Fibroblast of lung (primary cell): ENCODE results near the gene PTDSS2. TPM values are rescaled to one million over a fixed set of nuclear protein-coding genes. Genes with fewer than 3 reads are reported as not detected.

Source experiments
- DNase-seq, 2 donors: peaks; one replicate each; pipeline versions ENCODE4 v3.0.0 to v3.0.0-alpha.2; 2010; ENCODE audit warnings: low read depth in 2 of 2
- H2AFZ ChIP-seq: 2 replicates; pipeline ENCODE4 v1.5.1; 2012; ENCODE audit warnings: low read length, control low read depth, inconsistent platforms
- H3K27ac ChIP-seq: 2 replicates; pipeline ENCODE4 v1.5.1; 2011; ENCODE audit warnings: low read length, control low read depth; ENCODE audit not compliant: insufficient read depth
- H3K27me3 ChIP-seq: 2 replicates; pipeline ENCODE4 v1.5.1; 2011; ENCODE audit warnings: mild to moderate bottlenecking, low read length; ENCODE audit not compliant: control insufficient read depth, insufficient read depth
- H3K36me3 ChIP-seq: 2 replicates; pipeline ENCODE4 v1.5.1; 2011; ENCODE audit warnings: low read length; ENCODE audit not compliant: control insufficient read depth, insufficient read depth
- H3K4me1 ChIP-seq: 2 replicates; pipeline ENCODE4 v1.5.1; 2011; ENCODE audit warnings: low read length; ENCODE audit not compliant: control insufficient read depth, insufficient read depth; ENCODE audit errors: extremely low read depth
- H3K4me2 ChIP-seq: 2 replicates; pipeline ENCODE4 v1.5.1; 2011; ENCODE audit warnings: low read length, control low read depth; ENCODE audit not compliant: insufficient read depth; ENCODE audit errors: extremely low read depth
- H3K4me3 ChIP-seq, 4 experiments: fragments of 200-600 bp in 1 of 4; sonication (generic) in 1 of 4; replicated peaks in 1 of 4; 2 replicates each; pipeline ENCODE4 v1.5.1; 2011 to 2016; ENCODE audit warnings: low read length in 4 of 4, low read depth in 3 of 4, mild to moderate bottlenecking in 3 of 4, control low read depth in 2 of 4, inconsistent platforms in 1 of 4, mixed read lengths in 1 of 4; ENCODE audit not compliant: insufficient read depth in 1 of 4; ENCODE audit errors: control extremely low read depth in 1 of 4
- H3K79me2 ChIP-seq: 2 replicates; pipeline ENCODE4 v1.5.1; 2012; ENCODE audit warnings: mild to moderate bottlenecking, low read length, inconsistent platforms; ENCODE audit not compliant: control insufficient read depth, insufficient read depth
- H3K9ac ChIP-seq: 2 replicates; pipeline ENCODE4 v1.5.1; 2011; ENCODE audit warnings: mild to moderate bottlenecking, low read length, control low read depth; ENCODE audit not compliant: insufficient read depth
- H3K9me3 ChIP-seq: 2 replicates; pipeline ENCODE4 v1.5.1; 2012; ENCODE audit warnings: low read depth, low read length; ENCODE audit not compliant: control insufficient read depth, insufficient read depth
- H4K20me1 ChIP-seq: 2 replicates; pipeline ENCODE4 v1.5.1; 2011; ENCODE audit warnings: low read length; ENCODE audit not compliant: control insufficient read depth, insufficient read depth; ENCODE audit errors: extremely low read depth
- CTCF ChIP-seq, 2 donors: IDR thresholded peaks in 1 of 2; conservative IDR thresholded peaks in 1 of 2; 1 replicate in 1 of 2; 2 replicates in 1 of 2; pipeline ENCODE4 v1.5.1; 2011 to 2012; ENCODE audit warnings: low read length in 2 of 2, control low read depth in 1 of 2, inconsistent platforms in 1 of 2, low read depth in 1 of 2, mild to moderate bottlenecking in 1 of 2
- EZH2 ChIP-seq: IDR thresholded peaks from 2 replicates; pipeline ENCODE4 v1.5.1; 2012; ENCODE audit warnings: low read length, control low read depth, mild to moderate bottlenecking; ENCODE audit errors: missing control alignments
- polyA plus RNA-seq, 2 donors: library from polyadenylated mRNA; depleted of rRNA in 1 of 2; stranded (reverse) in 1 of 2; unstranded in 1 of 2; fragments of >200 nt; gene quantifications; 2 replicates each; pipeline ENCODE4 v1.2.1, GENCODE V29; 2011 to 2012; ENCODE audit warnings: missing spikeins in 1 of 2
- total RNA-seq: library from RNA; depleted of rRNA; stranded (reverse); fragments of >200 nt; gene quantifications from 2 replicates; pipeline ENCODE4 v1.2.1, GENCODE V29; 2014

The PTDSS2 gene
- total and polyA plus RNA-seq, 2 donors (not counting 1 experiment from before 2014, with no cell fraction given) = 17.4 to 36.7 TPM

- Histone ChIP-seq H4K20me1 (no peaks in the 10 kb centered on the region), H3K9me3 (no peaks in the 10 kb centered on the region), H3K4me3 (no peak overlapping the region), H3K9ac (no peak overlapping the region), H3K36me3 (no peaks in the 10 kb centered on the region), H2AFZ (no peak overlapping the region), H3K79me2 (peaks cover 11% of the 10 kb centered on the region), H3K27ac (no peak overlapping the region), H3K27me3 (peaks cover 2% of the 10 kb centered on the region), H3K4me1 (peaks cover 2% of the 10 kb centered on the region), H3K4me2 (no peak overlapping the region)
- no peak for DNase-seq
- TF ChIP-seq EZH2 (no peak), CTCF (conservative IDR thresholded peaks at IDR 0.05 in 1 of 2, IDR thresholded peaks at IDR 0.05 in 1 of 2; ENCODE audit: low read depth in 1 of 2, low read length in 2 of 2) (no peak)
Measured at GRCh38 chr11:445765-446588, 4.1 kb upstream of the PTDSS2 start.

GRCh38 chr11:446891-447290, 3.2 kb upstream of the PTDSS2 start:
- Histone ChIP-seq H2AFZ (no peak overlapping the region), H4K20me1 (no peaks in the 10 kb centered on the region), H3K27ac (no peak overlapping the region), H3K9ac (no peak overlapping the region), H3K9me3 (no peaks in the 10 kb centered on the region), H3K27me3 (no peaks in the 10 kb centered on the region), H3K4me1 (peaks cover 4% of the 10 kb centered on the region), H3K4me3 (no peak overlapping the region), H3K4me2 (no peak overlapping the region), H3K79me2 (peaks cover 19% of the 10 kb centered on the region), H3K36me3 (no peaks in the 10 kb centered on the region)
- no peak for DNase-seq
- TF ChIP-seq CTCF (conservative IDR thresholded peaks at IDR 0.05 in 1 of 2, IDR thresholded peaks at IDR 0.05 in 1 of 2; ENCODE audit: low read depth in 1 of 2, low read length in 2 of 2) = no peak
- no peak for TF ChIP-seq EZH2

GRCh38 chr11:447923-448731, 2.0 kb upstream of the PTDSS2 start:
- DNase-seq = peak; percentile 81 to 92
- Histone ChIP-seq H2AFZ (peak overlapping the region; percentile 79), H3K27me3 (no peaks in the 10 kb centered on the region), H3K9ac (peak overlapping the region; percentile 79), H3K4me3 (peak overlapping the region; percentile 63 to 89 (median 66)), H3K79me2 (peaks cover 24% of the 10 kb centered on the region), H4K20me1 (no peaks in the 10 kb centered on the region), H3K27ac (peak overlapping the region; percentile 92), H3K9me3 (no peaks in the 10 kb centered on the region), H3K36me3 (peaks cover 4% of the 10 kb centered on the region), H3K4me2 (peak overlapping the region; percentile 87), H3K4me1 (peaks cover 4% of the 10 kb centered on the region)
- TF ChIP-seq CTCF (conservative IDR thresholded peaks at IDR 0.05 in 1 of 2, IDR thresholded peaks at IDR 0.05 in 1 of 2; ENCODE audit: low read depth in 1 of 2, low read length in 2 of 2) = peak; percentile 79 to 82
- no peak for TF ChIP-seq EZH2
